ENCODE data around the gene AKAP13.
"Not testable (repeated sequence)": the region's sequence is repeated elsewhere in the genome, so short reads cannot be mapped to it uniquely, and the experiment has no call there.

The AKAP13 gene

GRCh38 chr15:85482894-85483293 lies 102.5 kb downstream of the AKAP13 start:
- Histone ChIP-seq H3K36me3 (ENCODE audit: control insufficient read depth, insufficient read depth, low read length) (no peaks in the 10 kb centered on the region), H2AFZ (no peak overlapping the region), H3K9me3 (ENCODE audit: control insufficient read depth, low read length) (no peaks in the 10 kb centered on the region), H3K79me2 (peaks cover 4% of the 10 kb centered on the region), H3K27ac (no peak overlapping the region), H3K4me3 (ENCODE audit: low read depth, low read length) (no peak overlapping the region), H3K4me2 (ENCODE audit: low read length) (no peak overlapping the region), H3K4me1 (no peaks in the 10 kb centered on the region), H3K27me3 (ENCODE audit: control insufficient read depth, insufficient read depth, low read length) (no peaks in the 10 kb centered on the region), H3K9ac (no peak overlapping the region)
- TF ChIP-seq, protein P1, sequence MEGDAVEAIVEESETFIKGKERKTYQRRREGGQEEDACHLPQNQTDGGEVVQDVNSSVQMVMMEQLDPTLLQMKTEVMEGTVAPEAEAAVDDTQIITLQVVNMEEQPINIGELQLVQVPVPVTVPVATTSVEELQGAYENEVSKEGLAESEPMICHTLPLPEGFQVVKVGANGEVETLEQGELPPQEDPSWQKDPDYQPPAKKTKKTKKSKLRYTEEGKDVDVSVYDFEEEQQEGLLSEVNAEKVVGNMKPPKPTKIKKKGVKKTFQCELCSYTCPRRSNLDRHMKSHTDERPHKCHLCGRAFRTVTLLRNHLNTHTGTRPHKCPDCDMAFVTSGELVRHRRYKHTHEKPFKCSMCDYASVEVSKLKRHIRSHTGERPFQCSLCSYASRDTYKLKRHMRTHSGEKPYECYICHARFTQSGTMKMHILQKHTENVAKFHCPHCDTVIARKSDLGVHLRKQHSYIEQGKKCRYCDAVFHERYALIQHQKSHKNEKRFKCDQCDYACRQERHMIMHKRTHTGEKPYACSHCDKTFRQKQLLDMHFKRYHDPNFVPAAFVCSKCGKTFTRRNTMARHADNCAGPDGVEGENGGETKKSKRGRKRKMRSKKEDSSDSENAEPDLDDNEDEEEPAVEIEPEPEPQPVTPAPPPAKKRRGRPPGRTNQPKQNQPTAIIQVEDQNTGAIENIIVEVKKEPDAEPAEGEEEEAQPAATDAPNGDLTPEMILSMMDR (IDR thresholded peaks at IDR 0.05), result no peak

DNA sequence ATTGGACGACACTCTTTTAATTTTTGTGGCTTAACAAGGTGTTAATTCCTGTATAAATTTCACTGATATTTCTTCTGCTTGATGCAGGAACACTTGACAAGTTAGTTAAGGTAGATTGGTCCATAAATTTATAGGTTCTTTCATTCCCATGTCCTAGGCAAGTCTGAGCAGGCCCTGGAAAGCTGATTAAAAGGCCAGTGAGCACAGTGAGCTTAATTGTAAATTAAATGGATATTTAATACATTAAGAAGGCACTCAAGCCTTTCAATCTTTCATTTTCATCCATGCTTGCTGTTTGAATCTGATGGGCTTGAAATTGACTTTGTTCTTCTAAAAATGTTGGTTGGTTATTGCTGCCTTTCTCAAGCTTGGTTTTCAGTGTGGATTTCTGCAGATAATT lies 103.6 kb downstream of the AKAP13 start:
- not testable (repeated sequence) for H3K9me3 ChIP-seq (ENCODE audit: control insufficient read depth, low read length); H3K36me3 ChIP-seq (ENCODE audit: control insufficient read depth, insufficient read depth, low read length); H3K4me3 ChIP-seq (ENCODE audit: low read depth, low read length); H3K27ac ChIP-seq; H3K79me2 ChIP-seq; H3K4me2 ChIP-seq (ENCODE audit: low read length); H3K4me1 ChIP-seq; H3K27me3 ChIP-seq (ENCODE audit: control insufficient read depth, insufficient read depth, low read length); H2AFZ ChIP-seq; H3K9ac ChIP-seq

- not testable (repeated sequence) for H3K36me3 ChIP-seq (ENCODE audit: control insufficient read depth, insufficient read depth, low read length); H3K27me3 ChIP-seq (ENCODE audit: control insufficient read depth, insufficient read depth, low read length); H3K4me3 ChIP-seq (ENCODE audit: low read depth, low read length); H3K9ac ChIP-seq; H2AFZ ChIP-seq; H3K4me1 ChIP-seq; H3K9me3 ChIP-seq (ENCODE audit: control insufficient read depth, low read length); H3K27ac ChIP-seq; H3K79me2 ChIP-seq; H3K4me2 ChIP-seq (ENCODE audit: low read length)
These were observed 104.5 kb downstream of the AKAP13 start for GRCh38 chr15:85484923-85485322.

DNA sequence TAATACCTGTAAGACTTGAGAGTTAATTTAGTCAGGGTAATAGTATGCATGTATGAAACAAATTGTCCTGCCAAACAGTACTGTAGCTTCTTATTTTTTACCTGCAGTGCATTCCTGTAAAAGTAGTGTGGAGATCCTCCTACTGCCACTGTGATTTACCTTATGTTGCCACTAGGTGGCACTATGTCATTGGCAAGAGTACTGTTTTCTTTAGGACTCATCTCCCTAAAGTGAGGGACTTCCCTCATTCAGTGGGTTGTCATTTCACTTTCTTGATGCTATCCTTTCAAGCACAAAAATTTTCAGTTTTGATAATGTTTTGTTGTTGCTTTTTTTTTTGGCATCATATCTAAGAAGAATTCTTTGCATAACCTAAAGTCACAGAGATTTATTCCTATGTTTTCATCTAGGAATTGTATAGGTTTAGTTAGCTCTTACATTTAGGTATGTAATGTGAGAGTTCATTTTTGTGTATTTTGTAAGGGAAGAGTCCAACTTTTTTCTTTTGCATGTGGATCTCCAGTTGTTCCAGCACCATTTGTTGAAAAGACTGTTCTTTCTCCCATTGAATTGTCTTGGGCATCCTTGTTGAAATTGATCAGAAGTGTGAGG lies 105.7 kb downstream of the AKAP13 start:
- TF ChIP-seq, protein P1 (IDR thresholded peaks at IDR 0.05), result peak; percentile 81
- Histone ChIP-seq H3K9ac (no peak overlapping the region), H3K9me3 (ENCODE audit: control insufficient read depth, low read length) (no peaks in the 10 kb centered on the region), H3K27me3 (ENCODE audit: control insufficient read depth, insufficient read depth, low read length) (no peaks in the 10 kb centered on the region), H3K36me3 (ENCODE audit: control insufficient read depth, insufficient read depth, low read length) (no peaks in the 10 kb centered on the region), H3K4me3 (ENCODE audit: low read depth, low read length) (no peak overlapping the region), H3K4me2 (ENCODE audit: low read length) (no peak overlapping the region), H3K79me2 (peaks cover 7% of the 10 kb centered on the region), H3K4me1 (no peaks in the 10 kb centered on the region), H3K27ac (no peak overlapping the region), H2AFZ (no peak overlapping the region)

DNA sequence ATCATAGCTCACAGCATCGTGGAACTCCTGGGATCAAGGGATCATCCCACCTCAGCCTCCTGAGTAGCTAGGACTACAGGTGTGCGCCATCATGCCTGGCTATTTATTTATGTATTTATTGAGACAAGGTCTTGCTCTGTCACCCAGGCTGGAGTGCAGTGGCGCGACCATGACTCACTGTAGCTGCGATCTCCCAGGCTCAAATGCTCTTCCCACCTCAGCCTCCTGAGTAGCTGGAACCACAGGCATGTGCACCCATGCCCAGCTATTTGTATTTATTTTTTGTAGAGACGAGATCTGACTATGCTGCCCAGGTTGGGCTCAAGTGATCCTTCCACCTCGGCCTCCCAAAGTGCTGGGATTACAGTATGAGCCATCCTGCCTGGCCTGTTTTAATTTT lies 107.4 kb downstream of the AKAP13 start:
- H3K36me3 ChIP-seq (ENCODE audit: control insufficient read depth, insufficient read depth, low read length); H3K27ac ChIP-seq; H3K9me3 ChIP-seq (ENCODE audit: control insufficient read depth, low read length); H3K4me3 ChIP-seq (ENCODE audit: low read depth, low read length); H3K9ac ChIP-seq; H3K4me1 ChIP-seq; H3K79me2 ChIP-seq; H3K4me2 ChIP-seq (ENCODE audit: low read length); H2AFZ ChIP-seq; H3K27me3 ChIP-seq (ENCODE audit: control insufficient read depth, insufficient read depth, low read length): not testable (repeated sequence)

GRCh38 chr15:85488997-85489396 lies 108.6 kb downstream of the AKAP13 start:
- Histone ChIP-seq H3K36me3 (ENCODE audit: control insufficient read depth, insufficient read depth, low read length) (no peaks in the 10 kb centered on the region), H3K9me3 (ENCODE audit: control insufficient read depth, low read length) (no peaks in the 10 kb centered on the region), H3K4me1 (no peaks in the 10 kb centered on the region), H2AFZ (no peak overlapping the region), H3K4me2 (ENCODE audit: low read length) (no peak overlapping the region), H3K4me3 (ENCODE audit: low read depth, low read length) (no peak overlapping the region), H3K27ac (no peak overlapping the region), H3K27me3 (ENCODE audit: control insufficient read depth, insufficient read depth, low read length) (no peaks in the 10 kb centered on the region), H3K9ac (no peak overlapping the region), H3K79me2 (peaks cover 7% of the 10 kb centered on the region)
- TF ChIP-seq, protein P1 (IDR thresholded peaks at IDR 0.05), result no peak

All from parathyroid adenoma (tissue), 2 donors.